Left colon (tissue), 2 donors: ENCODE measurements around the gene MED12L. TPM values are rescaled to one million over a fixed set of nuclear protein-coding genes. Genes with fewer than 3 reads are reported as not detected.
A peak's percentile ranks its signal among the peaks of the same experiment; 100 is the strongest.

Experiments used
- ATAC-seq: fragments of 200-7000 bp; cut with Tn5 transposase; one replicate; pipeline ENCODE4 v1.9.1; 2020; ENCODE audit warnings: mild to moderate bottlenecking, moderate library complexity
- DNase-seq, 2 donors: peaks; one replicate each; pipeline ENCODE4 v3.0.0-alpha.2; 2020
- intact Hi-C, 2 donors: fragments of 100-400 bp; cut with DNase I in 1 of 2; cut with micrococcal nuclease in 1 of 2; formaldehyde crosslinking; loops; one replicate each; pipeline versions ENCODE4 v1.11.2 to v1.14.0; 2022; cut with DNase I, micrococcal nuclease
- total RNA-seq, 2 donors: library from RNA; stranded (reverse); fragmentation: NEBNext Ultra II Directional; extraction: Animal tissue kit (Norgen Biotek cat#: 25700); gene quantifications; one replicate each; pipeline ENCODE4 v1.2.1, GENCODE V29; 2021
- donor health status: DM: no; HTN: no; CAD: no.
- donor health status: DM: yes; HTN: yes; CAD: no.

Gene MED12L
- total RNA-seq, 2 donors from 2014 or later, result 0.37 to 0.45 TPM

- intact Hi-C loops, result no loop called here
- DNase-seq (no peak), ATAC-seq (no peak)
Measured at GRCh38 chr3:151477591-151478334, 392.3 kb downstream of the MED12L start.

- DNase-seq (no peak), ATAC-seq (no peak)
- intact Hi-C loops, result no loop called here
Measured at GRCh38 chr3:151478335-151478697, 392.9 kb downstream of the MED12L start.

GRCh38 chr3:151479452-151479851, 394.0 kb downstream of the MED12L start:
- ATAC-seq, result no peak
- intact Hi-C loops, result no loop called here
- DNase-seq, result no peak

DNA sequence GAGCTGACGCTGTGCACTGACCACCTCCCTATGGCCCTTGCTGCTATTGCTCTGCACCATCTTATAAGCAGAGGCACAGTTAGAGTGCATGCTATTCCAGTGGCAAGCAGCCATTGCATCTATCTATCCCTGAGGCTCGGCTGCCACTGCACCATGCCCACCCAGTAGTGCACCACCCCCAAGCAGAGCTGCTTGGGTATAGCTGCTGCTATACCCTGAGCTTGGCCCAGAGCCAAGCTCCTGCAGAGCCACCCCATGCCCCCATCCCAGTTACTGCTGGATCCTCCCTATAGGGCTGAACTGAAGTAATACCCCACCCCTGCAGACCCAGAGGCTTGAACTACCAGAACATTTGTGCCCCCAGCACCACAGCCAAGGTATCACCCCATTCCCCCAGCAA, 395.0 kb downstream of the MED12L start:
- intact Hi-C loops, result no loop called here
- DNase-seq (no peak), ATAC-seq (no peak)

GRCh38 chr3:151483488-151483887, 398.0 kb downstream of the MED12L start:
- intact Hi-C loops, result no loop called here
- ATAC-seq (peak; percentile 84), DNase-seq (peak; percentile 11 to 23)

- ATAC-seq (no peak), DNase-seq (no peak)
- intact Hi-C loops, result no loop called here
Measured at GRCh38 chr3:151483961-151484520, 398.6 kb downstream of the MED12L start.

Other genes with a start within 250 kb of the MED12L start
- gene MINDY4B, start 180.2 kb upstream of the MED12L start, total RNA-seq, result not detected
- not detected for gene CLRN1, start 112.9 kb upstream of the MED12L start, total RNA-seq
- 1 to 10 TPM; 1.7 to 1.9 TPM for gene GPR171, start 117.6 kb downstream of the MED12L start, total RNA-seq
- 1 to 10 TPM; 2.0 to 7.3 TPM for gene P2RY14, start 192.9 kb downstream of the MED12L start, total RNA-seq
- not detected for gene GPR87, start 231.2 kb downstream of the MED12L start, total RNA-seq
- gene P2RY13, start 243.9 kb downstream of the MED12L start, total RNA-seq, result 1 to 10 TPM in 1 of 2 donors, under 1 TPM in 1; 0.15 to 1.5 TPM